ENCODE measurements around the gene SCO1.

GRCh38 chr17:10726196-10726595, 28.9 kb upstream of the SCO1 start:
- TF ChIP-seq CTCF (conservative IDR thresholded peaks at IDR 0.05 in 1 of 2, IDR thresholded peaks at IDR 0.05 in 1 of 2; ENCODE audit: extremely low read depth in 1 of 2, insufficient read depth in 1 of 2, low read depth in 1 of 2, low read length in 2 of 2) (no peak), EZH2 (IDR thresholded peaks at IDR 0.05; ENCODE audit: borderline replicate concordance, low read length) (no peak)
